Tibial nerve (tissue), 4 donors: ENCODE data around the gene CSNK1D. TPM values are rescaled to one million over a fixed set of nuclear protein-coding genes. Genes with fewer than 3 reads are reported as not detected.
A peak's percentile ranks its signal among the peaks of the same experiment; 100 is the strongest.
"Not testable (repeated sequence)": the region's sequence is repeated elsewhere in the genome, so short reads cannot be mapped to it uniquely, and the experiment has no call there.

Experiments
- DNase-seq, 2 donors: peaks; one replicate each; pipeline ENCODE4 v3.0.0-alpha.2; 2019; ENCODE audit warnings: low spot score in 2 of 2
- H3K27ac ChIP-seq, 4 donors: fragments of 200-600 bp; sonication (generic) in 3 of 4; one replicate each; pipeline ENCODE4 v1.5.1; 2017 to 2019; ENCODE audit warnings: mild to moderate bottlenecking in 1 of 4
- H3K27me3 ChIP-seq, 2 donors: fragments of 200-600 bp; sonication (generic) in 1 of 2; one replicate each; pipeline versions ENCODE4 v1.5.1 to v1.6.0; 2017 to 2019
- H3K36me3 ChIP-seq, 3 donors: fragments of 200-600 bp; sonication (generic); one replicate each; pipeline ENCODE4 v1.5.1; 2018 to 2019
- H3K4me1 ChIP-seq, 4 donors: fragments of 200-600 bp; sonication (generic) in 3 of 4; one replicate each; pipeline ENCODE4 v1.5.1; 2017 to 2019
- H3K4me3 ChIP-seq, 4 donors: fragments of 200-600 bp; sonication (generic) in 3 of 4; one replicate each; pipeline ENCODE4 v1.5.1; 2017 to 2019; ENCODE audit warnings: mild to moderate bottlenecking in 1 of 4, moderate library complexity in 1 of 4
- H3K9me3 ChIP-seq, 4 donors: fragments of 200-600 bp; sonication (generic) in 3 of 4; one replicate each; pipeline ENCODE4 v1.5.1; 2017 to 2019
- CTCF ChIP-seq, 5 experiments: fragments of 200-600 bp in 3 of 5; fragments of 450-650 bp in 2 of 5; sonication (generic) in 3 of 5; IDR thresholded peaks; one replicate each; pipeline ENCODE4 v1.5.1; 2016 to 2019; ENCODE audit warnings: antibody characterized with exemption in 5 of 5, mild to moderate bottlenecking in 3 of 5, moderate library complexity in 2 of 5
- EP300 ChIP-seq, 2 donors: sonication (generic); formaldehyde crosslinking; IDR thresholded peaks; one replicate each; pipeline ENCODE4 v1.6.1; 2017; ENCODE audit warnings: antibody characterized with exemption in 2 of 2, mild to moderate bottlenecking in 1 of 2
- POLR2A ChIP-seq, 2 donors: fragments of 450-650 bp; IDR thresholded peaks; one replicate each; pipeline ENCODE4 v1.6.1; 2017; ENCODE audit warnings: antibody characterized with exemption in 2 of 2, mild to moderate bottlenecking in 2 of 2, moderate library complexity in 2 of 2
- WGBS, 2 donors: methylation state at CpG; one replicate each; pipeline ENCODE4 v1.1.5; 2018; 5-methylcytosine and 5-hydroxymethylcytosine counted together
- total RNA-seq, 4 donors: library from RNA; depleted of rRNA; stranded (reverse); fragments of >200 nt; gene quantifications; one replicate each; pipeline ENCODE4 v1.1.0, GENCODE V29; 2016

CSNK1D gene
- total RNA-seq, 4 donors from 2014 or later, result 93.9 to 160 (median 124) TPM

GRCh38 chr17:82195675-82196672 lies 77.5 kb downstream of the CSNK1D start:
- no peaks in the 10 kb centered on the region for H3K4me1 ChIP-seq
- WGBS, 2 donors, result 85 to 87% methylated on average over 24 to 25 of the region's 25 CpGs
- no peak for DNase-seq
- peaks cover 0 to 95% (median 3%) of the 10 kb centered on the region in 3 donors for H3K36me3 ChIP-seq
- H3K4me3 ChIP-seq, result no peak overlapping the region
- H3K27ac ChIP-seq, result no peak overlapping the region
- H3K9me3 ChIP-seq, result no peaks in the 10 kb centered on the region
- H3K27me3 ChIP-seq, result no peaks in the 10 kb centered on the region
- no peak for TF ChIP-seq CTCF (IDR thresholded peaks at IDR 0.05)
- no peak for TF ChIP-seq POLR2A (IDR thresholded peaks at IDR 0.05)
- TF ChIP-seq EP300 (IDR thresholded peaks at IDR 0.05), result no peak

- Histone ChIP-seq H3K36me3 (peaks cover 0 to 95% (median 3%) of the 10 kb centered on the region in 3 donors), H3K4me1 (no peaks in the 10 kb centered on the region), H3K9me3 (no peaks in the 10 kb centered on the region), H3K27ac (no peak overlapping the region), H3K4me3 (no peak overlapping the region), H3K27me3 (no peaks in the 10 kb centered on the region)
- TF ChIP-seq EP300 (IDR thresholded peaks at IDR 0.05), result no peak
- no peak for TF ChIP-seq CTCF (IDR thresholded peaks at IDR 0.05)
- no peak for TF ChIP-seq POLR2A (IDR thresholded peaks at IDR 0.05)
- no peak for DNase-seq
- 92 to 98% methylated on average over 12 to 14 of the region's 16 CpGs for WGBS, 2 donors
Measured at GRCh38 chr17:82194765-82195164, 78.7 kb downstream of the CSNK1D start.

- Histone ChIP-seq H3K9me3 (no peaks in the 10 kb centered on the region), H3K4me3 (peak overlapping the region in 2 of 4 donors; percentile 9 to 23), H3K27ac (no peak overlapping the region), H3K27me3 (no peaks in the 10 kb centered on the region), H3K4me1 (no peaks in the 10 kb centered on the region), H3K36me3 (peaks cover 0 to 90% (median 3%) of the 10 kb centered on the region in 3 donors)
- WGBS, 2 donors, result 71 to 77% methylated on average over 16 of the region's 16 CpGs
- DNase-seq, result no peak
- no peak for TF ChIP-seq EP300 (IDR thresholded peaks at IDR 0.05)
- TF ChIP-seq CTCF (IDR thresholded peaks at IDR 0.05), result no peak
- no peak for TF ChIP-seq POLR2A (IDR thresholded peaks at IDR 0.05)
Measured at GRCh38 chr17:82193520-82194220, 79.8 kb downstream of the CSNK1D start.

GRCh38 chr17:82193050-82193449 lies 80.5 kb downstream of the CSNK1D start:
- not testable (repeated sequence) for H3K27ac ChIP-seq, DNase-seq, H3K27me3 ChIP-seq, H3K4me1 ChIP-seq, H3K4me3 ChIP-seq, H3K9me3 ChIP-seq
- H3K36me3 ChIP-seq, result peaks cover 0 to 86% (median 3%) of the 10 kb centered on the region in 3 donors
- WGBS, 2 donors, result 76 to 83% methylated on average over 6 of the region's 6 CpGs

Other genes starting within 250 kb of the CSNK1D start
- gene RAC3, start 242.0 kb downstream of the CSNK1D start, total RNA-seq, result 10 to 100 TPM in 1 of 4 donors, 1 to 10 TPM in 3; 2.4 to 14.7 (median 5.4) TPM
- 100 to 1,000 TPM; 236 to 347 (median 269) TPM for gene DCXR, start 236.0 kb downstream of the CSNK1D start, total RNA-seq
- 10 to 100 TPM; 43.5 to 70.2 (median 64.4) TPM for gene RFNG, start 221.9 kb downstream of the CSNK1D start, total RNA-seq
- 100 to 1,000 TPM in 2 of 4 donors, 10 to 100 TPM in 2; 74.9 to 134 (median 92.9) TPM for gene GPS1, start 221.8 kb downstream of the CSNK1D start, total RNA-seq
- gene DUS1L, start 207.9 kb downstream of the CSNK1D start, total RNA-seq, result 100 to 1,000 TPM in 2 of 4 donors, 10 to 100 TPM in 2; 85.2 to 179 (median 106) TPM
- 100 to 1,000 TPM; 129 to 319 (median 160) TPM for gene FASN, start 175.5 kb downstream of the CSNK1D start, total RNA-seq
- 10 to 100 TPM; 33.5 to 91.2 (median 47.9) TPM for gene CCDC57, start 60.9 kb downstream of the CSNK1D start, total RNA-seq
- 10 to 100 TPM; 10.5 to 36.0 (median 21.4) TPM for gene SLC16A3, start 44.7 kb downstream of the CSNK1D start, total RNA-seq
- gene CD7, start 43.9 kb upstream of the CSNK1D start, total RNA-seq, result under 1 TPM in 2 of 4 donors, not detected in 2; 0.63 to 0.90 TPM
- gene SECTM1, start 60.1 kb upstream of the CSNK1D start, total RNA-seq, result 10 to 100 TPM in 3 of 4 donors, 1 to 10 TPM in 1; 6.9 to 12.6 (median 11.3) TPM
- not detected for gene TEX19, start 85.5 kb upstream of the CSNK1D start, total RNA-seq
- under 1 TPM in 1 of 4 donors, not detected in 3; 0.20 TPM for gene UTS2R, start 98.1 kb upstream of the CSNK1D start, total RNA-seq
- gene HEXD, start 144.6 kb upstream of the CSNK1D start, total RNA-seq, result 100 to 1,000 TPM in 1 of 4 donors, 10 to 100 TPM in 3; 65.6 to 143 (median 95.1) TPM
- 10 to 100 TPM; 23.7 to 51.6 (median 40.7) TPM for gene OGFOD3, start 144.9 kb upstream of the CSNK1D start, total RNA-seq
- gene CYBC1, start 177.1 kb upstream of the CSNK1D start, total RNA-seq, result 100 to 1,000 TPM in 2 of 4 donors, 10 to 100 TPM in 2; 45.4 to 106 (median 86.4) TPM
- 10 to 100 TPM; 25.8 to 79.2 (median 59.9) TPM for gene NARF, start 185.0 kb upstream of the CSNK1D start, total RNA-seq
- gene FOXK2, start 246.0 kb upstream of the CSNK1D start, total RNA-seq, result 10 to 100 TPM; 29.6 to 65.4 (median 33.3) TPM